HepG2 (cell line): ENCODE results near the gene SLC22A4. TPM values are rescaled to one million over a fixed set of nuclear protein-coding genes. Genes with fewer than 3 reads are reported as not detected.
A peak's percentile ranks its signal among the peaks of the same experiment; 100 is the strongest.

ENCODE experiments used
- CBX1 ChIP-seq: IDR thresholded peaks from one replicate; pipeline ENCODE4 v1.6.1; 2016; ENCODE audit warnings: antibody characterized with exemption, low read depth
- HNF4G ChIP-seq, 2 experiments: sonication (generic) in 1 of 2; formaldehyde crosslinking in 1 of 2; IDR thresholded peaks; 2 replicates each; pipeline versions ENCODE4 v1.4.0 to v1.6.1; 2011 to 2020; ENCODE audit warnings: borderline replicate concordance in 2 of 2, low read depth in 2 of 2, mild to moderate bottlenecking in 2 of 2, low read length in 1 of 2, missing genetic modification reagents in 1 of 2, moderate library complexity in 1 of 2
- HNRNPK ChIP-seq: fragments of 200-400 bp; formaldehyde crosslinking; IDR thresholded peaks from 2 replicates; pipeline ENCODE4 v1.6.1; 2018; ENCODE audit warnings: low read length, low read depth, moderate library complexity, mild to moderate bottlenecking; ENCODE audit not compliant: poor library complexity, severe bottlenecking
- IRF2 ChIP-seq: IDR thresholded peaks from 2 replicates; pipeline ENCODE4 v1.6.1; 2018; ENCODE audit warnings: missing genetic modification reagents, missing compliant biosample characterization
- SMARCE1 ChIP-seq: fragments of 450-650 bp; IDR thresholded peaks from 2 replicates; pipeline ENCODE4 v1.6.1; 2017; ENCODE audit warnings: borderline replicate concordance
- SRSF9 ChIP-seq: fragments of 200-400 bp; formaldehyde crosslinking; IDR thresholded peaks from 2 replicates; pipeline ENCODE4 v1.6.1; 2018; ENCODE audit warnings: borderline replicate concordance, mild to moderate bottlenecking, low read depth, low read length; ENCODE audit not compliant: insufficient read depth, poor library complexity, severe bottlenecking
- TEAD3 ChIP-seq: optimal IDR thresholded peaks from 2 replicates; pipeline ENCODE3; 2016; ENCODE audit warnings: borderline replicate concordance
- TERF1 ChIP-seq: sonication (generic); formaldehyde crosslinking; IDR thresholded peaks from 2 replicates; pipeline ENCODE4 v1.8.0; 2022; ENCODE audit warnings: mild to moderate bottlenecking, missing genetic modification reagents, moderate library complexity
- ZNF556 ChIP-seq: sonication (generic); formaldehyde crosslinking; IDR thresholded peaks from 2 replicates; pipeline ENCODE4 v1.4.0; 2020; ENCODE audit warnings: mild to moderate bottlenecking, missing genetic modification reagents, borderline replicate concordance
- ZNF646 ChIP-seq: sonication (generic); formaldehyde crosslinking; IDR thresholded peaks from 2 replicates; pipeline ENCODE4 v1.9.0; 2021; ENCODE audit warnings: mild to moderate bottlenecking, missing genetic modification reagents
- ZNF670 ChIP-seq: sonication (generic); formaldehyde crosslinking; IDR thresholded peaks from 2 replicates; pipeline ENCODE4 v1.8.0; 2022; ENCODE audit warnings: mild to moderate bottlenecking, missing genetic modification reagents, borderline replicate concordance
- polyA plus RNA-seq, 8 experiments: library from polyadenylated mRNA; depleted of rRNA in 3 of 8; stranded (reverse) in 7 of 8; unstranded in 1 of 8; fragments of >200 nt; fragmentation: Illumina TruSeq in 4 of 8; extraction: Trizol in 4 of 8; gene quantifications; 2 replicates each; pipeline versions ENCODE4 v1.2.1 to v1.2.3, GENCODE V29; 2011 to 2016; ENCODE audit warnings: low read depth in 4 of 8, missing spikeins in 1 of 8, mixed read lengths in 1 of 8; ENCODE audit not compliant: insufficient read depth in 1 of 8
- total RNA-seq, 5 experiments: library from RNA; depleted of rRNA; stranded (reverse); fragments of >200 nt; fragmentation: Illumina TruSeq; extraction: Trizol; gene quantifications; 2 replicates each; pipeline ENCODE4 v1.2.3, GENCODE V29; 2016; ENCODE audit warnings: low read depth in 1 of 5
- TF ChIP-seq, protein P1 (sequence below): sonication (generic); formaldehyde crosslinking; IDR thresholded peaks from 2 replicates; pipeline ENCODE4 v1.5.0; 2020; ENCODE audit warnings: mild to moderate bottlenecking, missing genetic modification reagents

SLC22A4 gene
- total and polyA plus RNA-seq, 2 of the 13 experiments (the other 11 are each of a cell fraction or from before 2014, with no cell fraction given): 0.33 to 0.62 TPM

- TF ChIP-seq ZNF646 (CRISPR knock-in tag) (no peak), ZNF556 (CRISPR knock-in tag) (peak; percentile 2; the same call in 1 of the 2 replicates), SMARCE1 (no peak), HNRNPK (peak; percentile 32), SRSF9 (no peak), TEAD3 (CRISPR knock-in tag) (peak; percentile 68), IRF2 (CRISPR knock-in tag) (peak; percentile 48; the same call in 1 of the 2 replicates), ZNF670 (peak; percentile 98), HNF4G (IDR thresholded peaks at IDR 0.05; ENCODE audit: borderline replicate concordance, low read depth, low read length) (no peak), HNF4G (CRISPR knock-in tag; IDR thresholded peaks at IDR 0.05; ENCODE audit: borderline replicate concordance, low read depth) (peak; percentile 13; the same call in 1 of the 2 replicates), TERF1 (CRISPR knock-in tag) (no peak), CBX1 (peak; percentile 93)
- TF ChIP-seq, protein P1, sequence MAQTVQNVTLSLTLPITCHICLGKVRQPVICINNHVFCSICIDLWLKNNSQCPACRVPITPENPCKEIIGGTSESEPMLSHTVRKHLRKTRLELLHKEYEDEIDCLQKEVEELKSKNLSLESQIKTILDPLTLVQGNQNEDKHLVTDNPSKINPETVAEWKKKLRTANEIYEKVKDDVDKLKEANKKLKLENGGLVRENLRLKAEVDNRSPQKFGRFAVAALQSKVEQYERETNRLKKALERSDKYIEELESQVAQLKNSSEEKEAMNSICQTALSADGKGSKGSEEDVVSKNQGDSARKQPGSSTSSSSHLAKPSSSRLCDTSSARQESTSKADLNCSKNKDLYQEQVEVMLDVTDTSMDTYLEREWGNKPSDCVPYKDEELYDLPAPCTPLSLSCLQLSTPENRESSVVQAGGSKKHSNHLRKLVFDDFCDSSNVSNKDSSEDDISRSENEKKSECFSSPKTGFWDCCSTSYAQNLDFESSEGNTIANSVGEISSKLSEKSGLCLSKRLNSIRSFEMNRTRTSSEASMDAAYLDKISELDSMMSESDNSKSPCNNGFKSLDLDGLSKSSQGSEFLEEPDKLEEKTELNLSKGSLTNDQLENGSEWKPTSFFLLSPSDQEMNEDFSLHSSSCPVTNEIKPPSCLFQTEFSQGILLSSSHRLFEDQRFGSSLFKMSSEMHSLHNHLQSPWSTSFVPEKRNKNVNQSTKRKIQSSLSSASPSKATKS: no peak
Measured at GRCh38 chr5:132293992-132294727, at the start of gene SLC22A4 (continued).
